Umbilical cord (tissue), 1 donor: ENCODE data around the gene TUBG1. TPM values are rescaled to one million over a fixed set of nuclear protein-coding genes. Genes with fewer than 3 reads are reported as not detected.

Experiments used
- total RNA-seq: library from RNA; depleted of rRNA; stranded (reverse); fragments of >200 nt; gene quantifications from one replicate; pipeline ENCODE4 v1.2.3, GENCODE V29; 2014; ENCODE audit warnings: low replicate concordance; ENCODE audit not compliant: insufficient read depth

The TUBG1 gene
- total RNA-seq, 1 donor from 2014 or later: 23.8 TPM

Other genes with a start within 250 kb of the TUBG1 start
- 111 TPM for gene STAT3, start 221.2 kb upstream of the TUBG1 start, total RNA-seq
- gene CAVIN1, start 186.4 kb upstream of the TUBG1 start, total RNA-seq: 759 TPM
- gene ATP6V0A1, start 150.8 kb upstream of the TUBG1 start, total RNA-seq: 55.9 TPM
- gene NAGLU, start 73.4 kb upstream of the TUBG1 start, total RNA-seq: 26.2 TPM
- gene HSD17B1, start 56.8 kb upstream of the TUBG1 start, total RNA-seq: 3.9 TPM
- gene COASY, start 47.5 kb upstream of the TUBG1 start, total RNA-seq: 8.2 TPM
- gene MLX, start 42.6 kb upstream of the TUBG1 start, total RNA-seq: 22.6 TPM
- 1.2 TPM for gene PSMC3IP, start 32.0 kb upstream of the TUBG1 start, total RNA-seq
- gene RETREG3, start 309 bp upstream of the TUBG1 start, total RNA-seq: 62.4 TPM
- 21.4 TPM for gene TUBG2, start 49.6 kb downstream of the TUBG1 start, total RNA-seq
- gene PLEKHH3, start 67.3 kb downstream of the TUBG1 start, total RNA-seq: 11.3 TPM
- gene CCR10, start 72.2 kb downstream of the TUBG1 start, total RNA-seq: 6.5 TPM
- 5.1 TPM for gene CNTNAP1, start 72.8 kb downstream of the TUBG1 start, total RNA-seq
- gene EZH1, start 135.4 kb downstream of the TUBG1 start, total RNA-seq: 43.6 TPM
- 0.96 TPM for gene RAMP2, start 151.5 kb downstream of the TUBG1 start, total RNA-seq
- gene VPS25, start 163.8 kb downstream of the TUBG1 start, total RNA-seq: 33.2 TPM
- not detected for gene WNK4, start 170.9 kb downstream of the TUBG1 start, total RNA-seq
- 47.2 TPM for gene COA3, start 189.0 kb downstream of the TUBG1 start, total RNA-seq
- gene CNTD1, start 189.2 kb downstream of the TUBG1 start, total RNA-seq: 0.96 TPM
- 142 TPM for gene BECN1, start 214.6 kb downstream of the TUBG1 start, total RNA-seq
- 22.6 TPM for gene PSME3, start 223.7 kb downstream of the TUBG1 start, total RNA-seq
- 1.4 TPM for gene AOC2, start 234.9 kb downstream of the TUBG1 start, total RNA-seq
- gene AOC3, start 241.5 kb downstream of the TUBG1 start, total RNA-seq: 89.1 TPM